Osteocyte (in vitro differentiated cells): ENCODE measurements around the gene VEPH1. TPM values are rescaled to one million over a fixed set of nuclear protein-coding genes. Genes with fewer than 3 reads are reported as not detected.

Source experiments
- DNase-seq: peaks from one replicate; pipeline ENCODE4 v3.0.0; 2021; ENCODE audit warnings: mixed read lengths; ENCODE audit not compliant: unreplicated experiment; ENCODE audit errors: extremely low spot score
- H3K27ac Mint-ChIP-seq: one replicate; pipeline ENCODE4 v1.8.0; 2021; ENCODE audit warnings: mild to moderate bottlenecking, mixed read lengths; ENCODE audit not compliant: unreplicated experiment
- H3K27me3 Mint-ChIP-seq: one replicate; pipeline ENCODE4 v1.8.0; 2021; ENCODE audit warnings: mixed read lengths; ENCODE audit not compliant: unreplicated experiment
- H3K36me3 Mint-ChIP-seq: one replicate; pipeline ENCODE4 v1.8.0; 2021; ENCODE audit warnings: mixed read lengths; ENCODE audit not compliant: unreplicated experiment
- H3K4me1 Mint-ChIP-seq: one replicate; pipeline ENCODE4 v1.8.0; 2021; ENCODE audit warnings: mixed read lengths; ENCODE audit not compliant: unreplicated experiment
- H3K4me3 Mint-ChIP-seq: one replicate; pipeline ENCODE4 v1.8.0; 2021; ENCODE audit warnings: mild to moderate bottlenecking, moderate library complexity, mixed read lengths; ENCODE audit not compliant: unreplicated experiment
- H3K9me3 Mint-ChIP-seq: one replicate; pipeline ENCODE4 v1.8.0; 2021; ENCODE audit warnings: mixed read lengths; ENCODE audit not compliant: unreplicated experiment
- CTCF ChIP-seq: fragments of 200-600 bp; sonication (generic); IDR thresholded peaks from 2 replicates; pipeline ENCODE4 v1.5.0; 2021; ENCODE audit warnings: antibody characterized with exemption, mild to moderate bottlenecking, moderate library complexity
- total RNA-seq: library from RNA; stranded (reverse); gene quantifications from 2 replicates; pipeline ENCODE4 v1.2.1, GENCODE V29; 2021

Gene VEPH1
- total RNA-seq, 1 donor from 2014 or later, result 0.46 TPM

GRCh38 chr3:157233923-157234322 is 269.3 kb downstream of the VEPH1 start:
- TF ChIP-seq CTCF, result no peak
- H3K9me3 Mint-ChIP-seq, result no peaks in the 10 kb centered on the region
- H3K36me3 Mint-ChIP-seq, result no peaks in the 10 kb centered on the region
- no peak for DNase-seq
- no peak overlapping the region for H3K27ac Mint-ChIP-seq
- H3K4me3 Mint-ChIP-seq, result no peak overlapping the region
- H3K27me3 Mint-ChIP-seq, result no peaks in the 10 kb centered on the region
- peaks cover 3% of the 10 kb centered on the region for H3K4me1 Mint-ChIP-seq

- no peak overlapping the region for H3K27ac Mint-ChIP-seq
- no peak for TF ChIP-seq CTCF
- H3K4me1 Mint-ChIP-seq, result peaks cover 3% of the 10 kb centered on the region
- H3K4me3 Mint-ChIP-seq, result no peak overlapping the region
- H3K9me3 Mint-ChIP-seq, result no peaks in the 10 kb centered on the region
- DNase-seq, result no peak
- H3K27me3 Mint-ChIP-seq, result no peaks in the 10 kb centered on the region
- no peaks in the 10 kb centered on the region for H3K36me3 Mint-ChIP-seq
Measured at GRCh38 chr3:157232141-157232540, 271.1 kb downstream of the VEPH1 start.

GRCh38 chr3:157231071-157231470 is 272.1 kb downstream of the VEPH1 start:
- no peaks in the 10 kb centered on the region for H3K27me3 Mint-ChIP-seq
- H3K4me3 Mint-ChIP-seq, result no peak overlapping the region
- no peak overlapping the region for H3K27ac Mint-ChIP-seq
- no peaks in the 10 kb centered on the region for H3K36me3 Mint-ChIP-seq
- no peaks in the 10 kb centered on the region for H3K9me3 Mint-ChIP-seq
- TF ChIP-seq CTCF, result no peak
- H3K4me1 Mint-ChIP-seq, result no peaks in the 10 kb centered on the region
- no peak for DNase-seq

GRCh38 chr3:157226173-157226847 is 276.9 kb downstream of the VEPH1 start:
- no peaks in the 10 kb centered on the region for H3K27me3 Mint-ChIP-seq
- H3K36me3 Mint-ChIP-seq, result no peaks in the 10 kb centered on the region
- H3K27ac Mint-ChIP-seq, result no peak overlapping the region
- no peaks in the 10 kb centered on the region for H3K4me1 Mint-ChIP-seq
- H3K9me3 Mint-ChIP-seq, result no peaks in the 10 kb centered on the region
- no peak for TF ChIP-seq CTCF
- H3K4me3 Mint-ChIP-seq, result no peak overlapping the region
- no peak for DNase-seq

GRCh38 chr3:157225001-157225400 is 278.2 kb downstream of the VEPH1 start:
- no peaks in the 10 kb centered on the region for H3K27me3 Mint-ChIP-seq
- no peak for TF ChIP-seq CTCF

More at GRCh38 chr3:157225001-157225400, 278.2 kb downstream of the VEPH1 start:
- H3K4me3 Mint-ChIP-seq, result no peak overlapping the region
- H3K4me1 Mint-ChIP-seq, result peaks cover 3% of the 10 kb centered on the region
- H3K27ac Mint-ChIP-seq, result no peak overlapping the region
- no peaks in the 10 kb centered on the region for H3K9me3 Mint-ChIP-seq
- H3K36me3 Mint-ChIP-seq, result no peaks in the 10 kb centered on the region
- DNase-seq, result no peak
